ENCODE results near the gene TMEM132D.

The TMEM132D gene

DNA sequence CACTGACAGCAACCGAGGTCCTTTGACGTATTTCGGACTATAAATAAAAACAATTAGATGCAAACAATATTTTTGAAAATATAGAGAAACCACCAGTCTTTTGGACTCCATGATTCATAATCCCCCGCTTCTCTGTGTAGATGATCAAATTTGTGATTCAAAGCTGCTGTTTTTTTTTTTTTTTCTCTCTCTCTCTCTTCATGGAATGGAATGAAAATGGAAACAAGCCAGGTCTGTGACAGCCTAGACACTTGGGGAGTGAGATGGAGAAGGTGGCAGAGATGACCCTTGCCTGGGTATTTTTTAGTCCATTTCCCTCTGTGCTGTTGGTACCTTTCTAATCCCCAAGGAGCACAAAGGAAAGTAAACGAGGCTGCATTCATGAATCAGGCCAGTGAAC, 802.0 kb downstream of the TMEM132D start:
- DNase-seq (ENCODE audit: low spot score), result no peak

DNA sequence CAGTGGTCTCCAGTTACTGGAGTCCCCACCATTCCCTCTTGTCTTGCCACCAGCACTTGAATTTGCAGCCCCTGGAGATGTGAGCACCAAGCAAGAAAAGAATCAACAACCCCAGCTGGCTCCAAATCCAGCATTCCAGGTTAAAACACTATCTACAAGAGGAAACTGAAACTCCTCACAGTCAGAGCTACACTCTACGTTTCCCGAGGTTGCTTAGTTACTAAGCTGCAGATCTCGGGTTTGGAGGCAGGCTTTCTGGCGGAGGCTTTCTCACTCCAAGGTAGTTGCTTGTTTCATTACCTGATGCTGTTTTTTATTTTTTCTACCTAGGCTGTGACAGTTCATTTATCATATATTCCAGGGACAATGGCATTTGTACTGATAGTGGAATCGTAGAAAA, 802.4 kb downstream of the TMEM132D start:
- DNase-seq (ENCODE audit: low spot score), result no peak

DNA sequence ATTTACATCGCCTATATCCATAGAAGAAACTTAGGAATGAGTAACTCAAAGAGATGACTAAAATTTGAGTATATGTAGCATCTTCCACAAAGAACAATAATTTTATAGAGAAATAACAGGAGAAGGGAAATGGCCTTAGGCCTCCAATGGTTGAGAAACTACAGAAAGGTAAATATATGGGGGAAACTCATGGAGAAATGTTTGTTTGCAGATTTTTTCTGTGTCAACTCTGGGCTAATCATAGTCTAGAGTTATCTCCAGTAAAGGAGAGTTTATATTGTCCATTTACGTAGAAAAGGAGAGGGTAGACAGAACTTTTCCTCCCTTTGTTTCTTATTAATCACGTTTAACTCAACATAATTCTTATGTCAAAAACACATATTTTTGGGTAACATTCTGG, 806.4 kb downstream of the TMEM132D start:
- DNase-seq (ENCODE audit: low spot score), result no peak

DNA sequence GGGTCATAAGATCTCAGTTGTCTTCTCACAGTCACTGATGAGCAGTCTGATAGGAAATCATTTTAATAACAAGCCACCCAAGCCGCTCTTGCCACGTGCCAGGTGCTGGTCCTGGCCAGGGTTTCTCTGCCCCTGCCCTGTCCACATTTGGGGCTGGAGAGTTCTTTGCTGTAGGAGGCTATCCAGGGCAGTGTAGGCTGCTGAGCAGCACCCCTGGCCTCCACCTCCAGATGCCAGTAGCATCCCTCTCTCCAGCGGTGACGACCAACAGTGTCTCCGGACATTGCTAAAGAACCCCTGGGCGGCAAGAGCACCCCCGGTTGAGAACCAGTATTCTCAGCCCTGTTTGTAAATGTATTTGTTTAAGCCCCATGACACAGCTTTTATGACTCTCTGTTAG, 806.9 kb downstream of the TMEM132D start:
- DNase-seq (ENCODE audit: low spot score), result no peak

DNA sequence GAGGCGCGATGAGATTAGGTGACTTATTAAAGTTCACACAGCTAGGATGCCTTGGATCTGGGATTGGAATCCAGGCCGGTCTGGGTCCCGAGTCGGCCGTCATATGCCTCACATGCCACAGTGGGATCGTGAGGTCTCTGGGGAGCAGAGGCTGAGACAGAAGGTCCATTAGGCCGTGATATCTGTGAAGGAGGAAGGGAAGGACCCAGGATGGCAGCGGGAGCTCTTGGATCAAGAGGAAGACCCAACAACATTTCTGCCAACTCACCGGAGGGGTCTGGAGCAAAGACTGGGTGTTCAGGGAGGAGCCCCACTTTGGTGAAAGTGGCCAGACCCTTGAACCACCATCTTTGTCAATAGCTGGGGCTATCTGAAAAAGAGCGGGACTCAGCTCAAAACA, 807.6 kb downstream of the TMEM132D start:
- no peak for DNase-seq (ENCODE audit: low spot score)

DNA sequence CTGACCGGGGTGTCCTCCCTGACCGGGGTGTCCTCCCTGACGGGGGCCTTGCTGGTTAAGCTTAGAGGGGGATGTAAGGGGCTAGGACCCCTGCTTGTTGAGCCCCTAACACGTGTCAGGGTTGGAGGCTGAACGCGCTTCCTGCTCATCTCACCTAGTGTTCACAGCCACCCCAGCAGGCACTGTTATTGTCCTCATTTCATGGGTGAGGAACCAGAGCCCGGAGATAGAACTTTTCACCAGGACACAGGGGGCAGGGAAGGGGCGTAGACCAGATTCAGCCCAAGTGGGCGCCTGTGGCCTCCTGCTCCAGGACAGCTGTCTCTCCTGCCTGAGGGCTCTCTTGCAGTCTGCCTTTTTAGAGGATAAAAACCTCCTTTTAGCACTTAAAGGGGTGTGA, 814.2 kb downstream of the TMEM132D start:
- DNase-seq (ENCODE audit: low spot score), result no peak

DNA sequence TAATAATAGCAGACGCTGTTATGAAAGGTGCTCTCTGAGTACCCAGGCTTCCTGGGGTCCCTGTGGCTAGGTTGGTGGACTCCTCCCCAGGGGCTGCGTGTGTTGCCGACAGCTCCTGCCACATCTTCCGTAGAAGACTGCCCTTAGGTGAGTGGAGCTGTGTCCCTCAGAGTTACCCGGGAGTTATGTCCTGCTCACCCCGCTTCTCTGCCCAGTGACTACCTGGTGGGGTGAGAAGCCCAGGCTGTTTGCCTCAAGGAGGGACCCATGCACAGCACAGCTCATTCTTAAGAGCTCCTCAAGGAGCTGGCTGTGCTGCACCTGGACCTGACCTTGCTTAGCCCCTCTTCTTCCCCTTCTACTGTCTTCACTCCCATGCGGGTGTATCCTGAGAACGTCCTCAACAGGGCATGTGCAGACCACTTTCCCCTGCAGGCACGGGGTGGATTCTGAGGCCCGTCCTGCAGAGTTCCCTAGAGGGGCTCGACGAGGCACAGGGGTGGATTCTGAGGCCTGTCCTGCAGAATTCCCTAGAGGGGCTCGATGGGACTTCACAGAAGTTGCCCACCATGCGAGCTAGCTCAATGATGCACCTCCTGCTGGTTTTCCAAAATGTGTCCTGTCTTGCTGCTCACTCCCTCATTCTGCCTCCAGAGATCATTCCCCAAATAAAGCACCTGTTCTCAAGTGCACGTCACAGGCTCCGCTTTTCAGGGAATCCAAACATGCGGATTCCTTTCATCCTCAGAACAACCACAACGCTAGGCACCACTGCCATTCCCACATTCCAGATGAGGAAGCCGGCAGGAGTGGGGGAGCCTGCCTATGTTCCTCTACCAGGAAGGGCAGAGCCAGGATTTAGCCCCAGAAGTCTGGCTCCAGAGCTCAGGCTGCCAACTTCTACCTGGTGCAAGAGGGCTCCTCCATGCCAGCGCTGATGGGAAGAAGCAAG, 818.7 kb downstream of the TMEM132D start:
- DNase-seq (ENCODE audit: low spot score), result no peak

DNA sequence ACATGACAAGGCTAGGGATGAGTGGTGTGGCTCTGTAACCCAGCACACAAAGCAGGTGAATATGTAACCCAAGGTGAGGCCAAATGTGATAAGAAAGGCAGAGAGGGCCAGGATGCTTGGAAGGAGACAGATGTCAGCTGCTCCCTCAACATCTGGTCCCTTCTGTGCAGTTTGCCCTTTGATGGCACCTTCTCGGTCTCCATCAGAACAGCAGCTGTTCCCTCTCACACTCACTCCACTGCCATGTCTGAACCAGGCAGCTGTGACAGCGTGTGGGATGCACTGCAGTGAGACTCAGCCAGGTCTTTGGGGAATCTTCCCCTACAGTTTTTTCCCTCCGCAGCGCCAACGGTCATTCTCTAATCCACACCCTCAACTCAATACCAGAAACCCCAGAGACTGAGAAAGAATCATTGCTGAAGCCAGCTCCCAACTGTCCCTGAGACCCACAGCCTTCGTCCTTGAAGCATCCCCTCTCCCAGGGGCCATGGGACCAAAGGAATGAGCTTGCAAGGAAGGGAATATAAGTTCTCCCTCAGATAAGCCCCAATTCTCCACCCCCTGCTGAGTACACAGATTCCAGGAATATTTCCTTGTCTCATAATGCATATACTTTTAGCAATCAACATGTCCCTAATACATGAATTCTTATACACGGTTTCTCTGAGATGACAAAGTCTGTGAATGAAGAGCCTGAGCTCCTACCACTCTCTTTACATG, 820.5 kb downstream of the TMEM132D start:
- no peak for DNase-seq (ENCODE audit: low spot score)

DNA sequence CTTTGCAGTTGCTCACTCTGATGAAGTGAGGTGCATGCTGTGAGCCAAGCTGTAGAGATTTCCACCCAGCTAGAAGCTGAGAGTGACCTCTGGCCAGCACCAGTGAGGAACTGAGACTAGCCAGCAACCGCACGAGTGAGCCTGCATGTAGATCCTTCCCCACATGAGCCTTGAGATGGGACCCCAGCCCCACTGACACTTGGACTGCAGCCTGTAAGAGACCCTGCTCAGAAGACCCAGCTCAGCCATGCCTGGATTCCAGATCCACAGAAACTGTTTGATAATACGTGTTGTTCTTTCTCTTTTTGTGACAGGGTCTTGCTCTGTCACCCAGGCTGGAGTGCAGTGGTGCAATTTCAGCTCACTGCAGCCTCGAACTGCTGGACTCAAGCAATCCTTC, 821.4 kb downstream of the TMEM132D start:
- no peak for DNase-seq (ENCODE audit: low spot score)

DNA sequence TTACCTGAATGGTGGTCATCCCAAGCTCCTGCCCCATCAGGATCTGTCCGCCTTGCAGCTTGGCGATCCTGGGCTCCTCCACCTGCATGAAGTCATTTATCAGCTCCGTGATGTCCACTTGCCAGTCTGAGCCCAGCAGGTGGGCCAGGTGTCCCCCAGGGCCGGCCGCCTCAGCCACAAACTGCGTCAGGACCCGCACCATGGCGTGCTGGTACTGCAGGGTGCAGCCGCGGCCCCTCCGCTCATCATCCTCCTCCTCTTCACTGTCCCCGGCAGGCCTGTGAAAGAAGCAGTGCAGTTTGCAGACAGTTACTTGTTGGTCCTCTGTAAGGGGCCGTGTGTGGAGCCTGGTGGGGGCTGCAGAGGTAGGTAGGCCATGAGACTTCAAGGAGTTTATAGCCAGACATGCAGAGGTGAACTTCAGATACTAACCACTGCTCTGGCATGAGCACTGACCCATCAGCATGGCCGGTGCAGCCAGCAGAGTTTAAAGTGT, 822.0 kb downstream of the TMEM132D start:
- DNase-seq (ENCODE audit: low spot score), result no peak

DNA sequence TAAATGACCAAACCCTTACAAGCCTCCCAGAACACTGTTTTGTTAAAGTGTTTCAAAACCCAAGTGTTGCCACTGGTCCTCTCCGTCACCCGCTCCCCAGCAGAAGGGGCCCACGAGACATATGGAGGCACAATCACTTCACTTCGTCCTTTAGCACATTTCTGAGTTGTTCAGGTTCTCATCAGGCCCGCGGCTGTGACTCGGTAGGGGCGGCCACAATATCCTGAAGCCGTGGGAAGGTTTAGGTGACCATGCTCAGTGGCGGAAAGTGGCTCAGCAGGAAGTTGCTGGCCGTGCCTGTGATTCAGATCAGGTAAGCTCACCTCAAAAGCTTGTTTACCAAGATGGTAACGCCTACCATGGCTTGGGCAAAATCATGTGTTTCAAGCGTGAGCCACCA, 823.0 kb downstream of the TMEM132D start:
- no peak for DNase-seq (ENCODE audit: low spot score)

DNA sequence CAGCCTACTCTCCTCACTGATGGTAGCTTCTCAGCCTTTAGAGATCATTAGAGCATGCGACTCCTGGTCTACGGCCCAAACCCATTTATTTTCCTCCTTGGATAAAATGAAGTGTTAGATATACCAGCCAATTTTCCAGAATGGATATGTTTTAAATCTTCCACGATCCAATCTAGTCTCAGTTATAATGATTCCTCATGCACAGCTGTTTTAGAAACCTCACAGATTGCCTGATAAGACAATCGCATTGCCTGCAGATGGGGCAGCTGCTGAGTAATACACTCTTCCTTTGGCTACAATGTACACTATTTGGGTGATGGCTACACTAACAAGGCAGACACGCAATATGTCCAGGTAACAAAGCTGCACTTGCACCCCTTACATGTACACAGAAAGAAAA, 823.4 kb downstream of the TMEM132D start:
- DNase-seq (ENCODE audit: low spot score), result no peak

DNA sequence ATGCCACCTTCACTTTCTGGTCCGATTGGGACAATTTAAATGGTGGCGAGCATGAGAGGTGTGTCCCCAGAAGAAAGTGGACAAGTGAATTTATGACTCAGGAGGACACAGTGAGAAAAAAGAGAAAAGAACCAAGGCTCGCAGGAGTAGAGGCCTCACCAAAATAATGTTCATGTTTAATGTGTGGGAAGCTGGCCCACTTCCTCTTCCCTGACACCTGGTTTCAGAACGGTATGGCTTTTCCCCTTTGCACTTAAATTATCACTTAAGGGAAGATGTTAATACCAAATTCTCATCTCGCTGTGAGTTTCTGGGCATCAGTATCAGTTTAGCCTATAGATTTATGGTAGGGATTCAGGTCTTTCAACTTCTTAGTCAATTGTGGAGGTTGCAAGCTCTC, 824.1 kb downstream of the TMEM132D start:
- DNase-seq (ENCODE audit: low spot score), result no peak

DNA sequence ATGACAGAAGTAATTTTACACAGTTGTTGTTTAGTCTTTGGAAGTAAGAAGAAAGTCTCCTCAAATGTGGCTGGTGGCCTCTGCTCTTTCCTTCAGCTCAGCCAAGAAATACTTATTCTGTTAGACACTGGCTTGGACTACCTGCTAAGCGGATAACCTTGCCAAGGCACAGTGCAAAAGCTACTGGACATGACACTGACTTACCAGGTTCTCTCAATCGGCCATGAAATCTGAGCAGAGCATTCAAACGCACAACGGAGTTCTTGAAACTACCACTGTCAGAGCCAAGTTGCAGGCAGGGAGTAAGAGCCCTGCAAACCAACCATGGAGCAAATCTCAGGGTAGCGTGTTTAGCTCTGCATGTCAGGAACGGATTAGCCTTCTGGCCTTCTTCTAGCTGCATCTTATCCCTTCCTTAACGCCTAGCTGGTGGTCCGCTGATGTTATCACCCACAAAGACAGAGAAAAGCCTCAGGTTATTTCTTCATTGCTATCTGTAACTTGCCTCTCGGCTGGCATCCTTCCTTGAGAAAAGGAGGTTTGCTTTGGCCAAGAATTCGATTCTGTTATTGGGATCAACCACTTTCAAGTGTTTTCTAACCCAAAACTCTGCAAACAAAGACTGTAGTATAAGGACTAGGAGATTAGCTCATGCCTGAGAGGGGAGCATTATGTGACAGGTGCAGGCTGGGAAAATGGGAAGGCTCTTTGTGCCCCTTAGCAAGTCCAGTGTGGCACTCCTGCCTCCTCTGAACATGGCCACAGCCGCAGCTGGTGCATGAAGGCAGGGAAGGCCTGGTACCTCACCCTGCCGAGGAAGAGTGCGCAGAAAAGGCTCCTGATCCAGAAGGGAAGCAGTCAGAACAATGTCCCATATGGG, 827.1 kb downstream of the TMEM132D start:
- DNase-seq (ENCODE audit: low spot score), result no peak

DNA sequence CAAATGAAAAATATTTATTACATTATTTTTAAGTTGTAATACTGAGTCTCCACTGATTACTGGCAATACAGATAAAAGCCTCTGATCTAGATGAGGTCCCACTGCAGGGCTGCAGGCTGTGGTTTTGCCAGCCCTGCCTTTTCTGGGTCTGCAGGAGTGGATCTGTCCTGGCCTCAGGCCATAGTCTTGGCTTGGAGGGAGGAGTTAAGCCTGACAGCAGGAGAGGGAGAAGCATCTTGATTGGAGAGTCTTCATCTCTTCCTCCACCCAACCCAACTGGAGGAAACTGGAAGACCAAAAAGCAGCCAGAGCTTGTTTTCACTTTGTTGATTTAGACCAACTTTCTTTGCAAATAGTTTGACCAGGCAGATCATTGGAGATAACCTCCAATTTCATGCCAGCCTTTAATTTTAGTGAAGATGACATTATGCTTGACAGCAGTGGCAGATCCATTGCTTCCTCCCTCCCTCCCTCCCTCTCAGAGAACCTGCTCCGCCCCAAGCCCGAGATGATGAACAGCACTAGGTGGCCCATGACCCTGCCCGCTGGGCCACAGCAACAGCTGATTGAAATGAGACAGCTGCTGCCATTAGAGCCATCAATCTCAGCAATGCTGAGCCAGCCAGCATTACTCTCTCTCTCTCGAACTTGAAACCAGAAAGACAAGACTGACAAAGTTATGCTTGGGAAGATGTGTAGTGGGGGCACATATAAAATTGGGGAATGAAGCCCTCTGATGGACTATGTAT, 828.2 kb downstream of the TMEM132D start:
- no peak for DNase-seq (ENCODE audit: low spot score)

DNA sequence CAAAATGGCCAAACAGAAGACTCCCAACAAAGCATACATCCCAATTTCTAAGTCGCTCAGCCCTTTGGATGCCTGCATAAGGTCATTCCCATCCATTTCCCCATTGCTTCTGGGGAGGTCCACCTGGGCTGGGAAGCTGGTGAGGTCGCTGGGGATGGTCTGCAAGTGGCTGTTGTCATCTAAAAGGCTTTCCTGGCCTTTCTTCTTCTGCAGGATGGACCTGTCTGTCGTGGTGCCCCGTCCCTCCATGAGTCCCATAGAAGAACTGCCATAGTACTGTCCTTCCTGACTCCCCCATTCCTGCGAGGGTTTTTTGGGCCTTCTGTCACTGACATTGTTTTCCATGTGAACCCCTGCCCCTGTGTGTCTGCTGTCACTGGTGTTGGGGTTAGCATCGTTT, 829.4 kb downstream of the TMEM132D start:
- no peak for DNase-seq (ENCODE audit: low spot score)

DNA sequence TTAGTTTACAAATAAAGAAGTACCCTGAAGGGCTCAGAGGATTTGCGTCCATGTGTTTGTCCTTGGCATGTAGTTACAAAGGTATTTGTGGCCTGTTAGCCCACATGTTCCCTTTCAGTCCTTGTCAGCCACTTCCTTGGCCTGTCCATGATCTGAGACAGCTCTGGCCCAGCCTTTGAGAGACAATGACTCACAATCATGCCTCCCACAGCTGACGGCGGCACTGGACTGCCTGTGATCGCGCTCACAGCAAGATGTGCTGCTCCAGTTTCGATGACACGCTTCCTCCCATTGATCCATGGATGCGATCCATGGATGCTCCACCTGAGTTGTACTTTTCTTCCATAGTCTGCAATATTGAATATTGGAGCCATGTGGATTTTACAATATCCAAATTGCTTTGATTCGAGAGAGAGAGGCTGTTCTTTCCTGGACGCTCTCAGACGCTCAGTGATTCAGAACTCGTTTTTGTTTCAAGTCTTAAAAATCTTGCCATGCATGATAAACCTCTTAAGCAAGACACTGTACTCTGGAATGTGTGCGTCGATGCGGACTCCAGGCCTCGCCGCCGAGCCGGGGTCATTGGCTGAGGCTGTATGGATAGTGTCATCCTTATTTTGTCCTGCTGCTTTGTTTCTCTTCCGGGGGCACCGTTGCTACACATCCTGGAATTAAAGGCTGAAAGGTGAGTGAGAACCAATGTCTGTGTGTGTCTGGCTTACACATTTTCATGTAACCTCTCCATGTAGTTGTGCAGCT, 830.5 kb downstream of the TMEM132D start:
- DNase-seq (ENCODE audit: low spot score), result no peak

DNA sequence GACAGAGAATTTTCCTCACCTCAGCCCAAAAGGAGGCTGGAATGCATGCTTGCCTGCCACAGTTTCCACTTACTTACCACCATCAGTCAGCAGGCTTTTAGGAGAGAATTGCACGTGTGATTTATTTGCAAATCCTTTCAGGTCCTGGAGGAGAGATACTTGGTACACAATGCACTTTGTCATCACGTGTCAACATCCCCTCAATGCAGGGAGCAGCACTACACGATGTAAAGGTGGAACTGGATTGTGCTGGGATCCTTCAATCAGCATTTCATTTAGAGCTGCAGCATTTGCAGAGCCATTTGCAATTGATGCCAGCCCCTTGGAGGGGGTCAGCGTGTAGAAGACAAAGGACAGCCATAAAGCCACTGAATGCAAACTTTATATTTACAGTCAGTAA, 832.5 kb downstream of the TMEM132D start:
- no peak for DNase-seq (ENCODE audit: low spot score)

DNA sequence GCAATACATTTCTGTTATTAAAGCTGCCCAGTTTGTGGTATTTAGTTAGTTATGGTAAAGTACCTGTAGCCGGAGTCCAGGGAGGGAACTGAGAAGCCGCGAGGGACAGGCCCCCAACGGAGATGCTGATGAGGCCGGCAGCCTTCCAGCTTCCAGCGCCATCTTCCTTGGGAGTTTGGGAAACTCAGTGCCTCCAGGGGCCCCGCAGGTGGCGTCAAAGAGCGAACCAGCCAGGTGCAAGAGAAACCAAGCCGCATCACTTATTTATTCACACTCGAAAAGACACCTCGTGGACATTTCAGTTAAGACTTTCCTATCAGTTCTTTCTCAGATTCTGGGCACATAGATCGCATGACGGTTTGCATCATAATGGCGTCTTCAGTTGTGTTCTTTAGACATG, 833.9 kb downstream of the TMEM132D start:
- DNase-seq (ENCODE audit: low spot score), result no peak

DNA sequence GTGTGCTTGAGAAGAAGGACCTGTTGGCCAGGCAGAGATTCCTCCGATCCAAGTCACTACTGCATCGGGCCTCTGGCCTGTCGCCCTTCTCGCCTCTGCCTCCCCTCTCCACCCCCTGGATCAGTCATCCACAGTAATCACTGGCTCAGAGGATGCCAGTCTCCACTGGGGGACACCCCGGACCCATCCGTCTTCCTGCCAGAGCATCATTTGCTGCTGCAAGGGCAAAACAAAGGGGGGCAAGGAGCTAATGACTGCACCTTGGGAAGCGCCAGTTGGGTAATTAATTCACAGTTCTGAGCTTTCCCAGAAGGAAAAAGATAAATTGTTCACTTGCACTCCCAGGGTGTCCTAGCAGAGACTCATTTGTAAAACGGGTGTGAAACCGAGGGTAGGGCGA, 835.1 kb downstream of the TMEM132D start:
- DNase-seq (ENCODE audit: low spot score), result no peak

DNA sequence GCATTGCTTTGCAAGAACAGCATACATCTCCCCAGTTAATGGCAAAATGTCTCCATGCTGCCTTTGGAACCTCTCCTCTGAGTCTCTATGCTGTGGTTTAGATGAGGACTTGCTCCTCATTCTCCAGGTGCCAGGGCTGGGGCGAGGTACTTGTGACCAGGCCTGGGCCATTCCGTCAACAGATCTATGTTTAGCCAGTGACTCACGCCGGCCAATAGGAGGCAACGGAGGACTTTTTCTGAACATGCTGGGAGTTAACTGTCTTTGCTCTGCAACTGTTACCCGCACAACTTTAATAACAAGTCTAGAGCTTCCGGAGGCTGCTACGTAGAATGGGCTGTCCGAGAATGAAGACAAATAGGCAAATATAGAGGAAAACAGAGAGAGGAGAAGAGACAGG, 836.3 kb downstream of the TMEM132D start:
- DNase-seq (ENCODE audit: low spot score), result no peak
